Activated CD4-positive, alpha-beta memory T cell treated with anti-CD3 and anti-CD28 coated beads, Interleukin-2, amount 10 ng/mL, durations not matched to agents 7 days and 5 days (primary cell): Measurements from ENCODE around the gene SLC13A5. TPM values are rescaled to one million over a fixed set of nuclear protein-coding genes. Genes with fewer than 3 reads are reported as not detected.

Experiments
- CTCF ChIA-PET: fragments of 350-600 bp; sonication (Branson Sonifier 250); formaldehyde crosslinking; loops from one replicate; lab custom pipeline; 2021; ENCODE audit warnings: antibody characterized with exemption, inconsistent platforms; lab: Charles Lee
- POLR2A ChIA-PET: fragments of 350-600 bp; sonication (Branson Sonifier 250); formaldehyde crosslinking; loops from one replicate; lab custom pipeline; 2021; ENCODE audit warnings: antibody characterized with exemption; lab: Charles Lee
- DNase-seq: peaks from one replicate; pipeline ENCODE4 v3.0.0-alpha.2; 2020
- H3K27ac Mint-ChIP-seq: one replicate; pipeline ENCODE4 v1.8.0; 2021; ENCODE audit warnings: mild to moderate bottlenecking, mixed read lengths
- H3K27me3 Mint-ChIP-seq: one replicate; pipeline ENCODE4 v1.8.0; 2021; ENCODE audit warnings: mixed read lengths
- H3K36me3 Mint-ChIP-seq: one replicate; pipeline ENCODE4 v1.8.0; 2021; ENCODE audit warnings: low read depth, mixed read lengths
- H3K4me1 Mint-ChIP-seq: one replicate; pipeline ENCODE4 v1.8.0; 2021; ENCODE audit warnings: mixed read lengths
- H3K4me3 Mint-ChIP-seq: one replicate; pipeline ENCODE4 v1.8.0; 2021; ENCODE audit warnings: mild to moderate bottlenecking, mixed read lengths
- H3K9me3 Mint-ChIP-seq: one replicate; pipeline ENCODE4 v1.8.0; 2021; ENCODE audit warnings: mixed read lengths
- total RNA-seq, 2 experiments: library from RNA; stranded (reverse); gene quantifications; one replicate each; pipeline ENCODE4 v1.2.3, GENCODE V29; 2021

The SLC13A5 gene
- total RNA-seq, 2 experiments from 2014 or later, result not detected

- Mint-ChIP-seq H3K27ac (no peak overlapping the region), H3K4me3 (no peak overlapping the region), H3K9me3 (no peaks in the 10 kb centered on the region), H3K36me3 (no peaks in the 10 kb centered on the region), H3K4me1 (peaks cover 7% of the 10 kb centered on the region), H3K27me3 (peaks cover 26% of the 10 kb centered on the region)
- no peak for DNase-seq
- ChIA-PET POLR2A (no interaction called here), CTCF (interaction anchor here (2.1 kb wide), 1 partner anchor 10 kb away, joined by 6 read pairs; no protein-coding TSS in a partner anchor)
Measured at GRCh38 chr17:6676802-6677157, 36.4 kb downstream of the SLC13A5 start.

- Mint-ChIP-seq H3K9me3 (no peaks in the 10 kb centered on the region), H3K27me3 (peaks cover 19% of the 10 kb centered on the region), H3K36me3 (no peaks in the 10 kb centered on the region), H3K27ac (no peak overlapping the region), H3K4me3 (no peak overlapping the region), H3K4me1 (peaks cover 7% of the 10 kb centered on the region)
- ChIA-PET POLR2A (interaction anchor here (0.6 kb wide), 1 partner anchor 200 kb away, joined by 3 read pairs; no protein-coding TSS in a partner anchor), CTCF (no interaction called here)
- DNase-seq, result no peak
Measured at GRCh38 chr17:6675201-6675825, 37.9 kb downstream of the SLC13A5 start.

GRCh38 chr17:6674586-6674985, 38.6 kb downstream of the SLC13A5 start:
- Mint-ChIP-seq H3K27ac (no peak overlapping the region), H3K27me3 (peaks cover 15% of the 10 kb centered on the region), H3K4me1 (peaks cover 10% of the 10 kb centered on the region), H3K9me3 (no peaks in the 10 kb centered on the region), H3K36me3 (no peaks in the 10 kb centered on the region), H3K4me3 (no peak overlapping the region)
- POLR2A ChIA-PET, result no interaction called here
- DNase-seq, result no peak
- CTCF ChIA-PET, result no interaction called here

GRCh38 chr17:6671431-6671830, 41.7 kb downstream of the SLC13A5 start:
- no peaks in the 10 kb centered on the region for H3K36me3 Mint-ChIP-seq
- no peak overlapping the region for H3K4me3 Mint-ChIP-seq
- H3K4me1 Mint-ChIP-seq, result peaks cover 4% of the 10 kb centered on the region
- no peaks in the 10 kb centered on the region for H3K9me3 Mint-ChIP-seq
- H3K27ac Mint-ChIP-seq, result no peak overlapping the region
- CTCF ChIA-PET, result no interaction called here
- POLR2A ChIA-PET, result no interaction called here
- H3K27me3 Mint-ChIP-seq, result no peaks in the 10 kb centered on the region
- DNase-seq, result no peak

- ChIA-PET POLR2A (no interaction called here), CTCF (no interaction called here)
- Mint-ChIP-seq H3K27me3 (no peaks in the 10 kb centered on the region), H3K9me3 (no peaks in the 10 kb centered on the region), H3K4me1 (peaks cover 4% of the 10 kb centered on the region), H3K36me3 (no peaks in the 10 kb centered on the region), H3K27ac (no peak overlapping the region), H3K4me3 (no peak overlapping the region)
- no peak for DNase-seq
Measured at GRCh38 chr17:6670999-6671398, 42.2 kb downstream of the SLC13A5 start.

- Mint-ChIP-seq H3K27ac (no peak overlapping the region), H3K4me1 (peaks cover 4% of the 10 kb centered on the region), H3K9me3 (no peaks in the 10 kb centered on the region), H3K36me3 (no peaks in the 10 kb centered on the region), H3K4me3 (no peak overlapping the region), H3K27me3 (no peaks in the 10 kb centered on the region)
- ChIA-PET CTCF (interaction anchor here (0.7 to 1.6 kb wide), 2 partner anchors 42 to 181 kb away, joined by 3 to 4 read pairs; partner anchors contain the start of gene SLC13A5), POLR2A (no interaction called here)
- DNase-seq, result no peak
Measured at GRCh38 chr17:6670571-6670970, 42.6 kb downstream of the SLC13A5 start.

GRCh38 chr17:6669479-6670212, 43.5 kb downstream of the SLC13A5 start:
- ChIA-PET POLR2A (no interaction called here), CTCF (interaction anchor here (0.6 to 1.6 kb wide), 5 partner anchors 12 to 182 kb away, joined by 3 to 4 read pairs (median 3); partner anchors contain the start of gene SLC13A5)
- Mint-ChIP-seq H3K27ac (no peak overlapping the region), H3K27me3 (no peaks in the 10 kb centered on the region), H3K4me3 (no peak overlapping the region), H3K9me3 (no peaks in the 10 kb centered on the region), H3K4me1 (peaks cover 4% of the 10 kb centered on the region), H3K36me3 (no peaks in the 10 kb centered on the region)
- no peak for DNase-seq

- H3K9me3 Mint-ChIP-seq, result no peaks in the 10 kb centered on the region
- CTCF ChIA-PET, result interaction anchor here (0.9 to 1.6 kb wide), 3 partner anchors 11 to 175 kb away, joined by 3 to 4 read pairs (median 3); partner anchors contain the start of gene SLC13A5
- H3K27ac Mint-ChIP-seq, result no peak overlapping the region
- H3K4me1 Mint-ChIP-seq, result peaks cover 4% of the 10 kb centered on the region
- no peak overlapping the region for H3K4me3 Mint-ChIP-seq
- no peaks in the 10 kb centered on the region for H3K27me3 Mint-ChIP-seq
- H3K36me3 Mint-ChIP-seq, result no peaks in the 10 kb centered on the region
- POLR2A ChIA-PET, result no interaction called here
- no peak for DNase-seq
Measured at GRCh38 chr17:6668727-6669425, 44.3 kb downstream of the SLC13A5 start.

GRCh38 chr17:6668219-6668618, 45.0 kb downstream of the SLC13A5 start:
- no peaks in the 10 kb centered on the region for H3K9me3 Mint-ChIP-seq
- H3K27me3 Mint-ChIP-seq, result no peaks in the 10 kb centered on the region
- DNase-seq, result no peak
- POLR2A ChIA-PET, result no interaction called here
- CTCF ChIA-PET, result interaction anchor here (1.5 kb wide), 1 partner anchor 11 kb away, joined by 3 read pairs; no protein-coding TSS in a partner anchor
- peaks cover 4% of the 10 kb centered on the region for H3K4me1 Mint-ChIP-seq
- no peak overlapping the region for H3K4me3 Mint-ChIP-seq
- no peak overlapping the region for H3K27ac Mint-ChIP-seq
- H3K36me3 Mint-ChIP-seq, result no peaks in the 10 kb centered on the region

- POLR2A ChIA-PET, result no interaction called here
Measured at GRCh38 chr17:6667516-6667915, 45.7 kb downstream of the SLC13A5 start.

GRCh38 chr17:6666557-6666956, 46.6 kb downstream of the SLC13A5 start:
- POLR2A ChIA-PET, result no interaction called here
- Mint-ChIP-seq H3K4me3 (no peak overlapping the region), H3K27me3 (no peaks in the 10 kb centered on the region), H3K9me3 (no peaks in the 10 kb centered on the region), H3K27ac (no peak overlapping the region), H3K4me1 (peaks cover 10% of the 10 kb centered on the region), H3K36me3 (no peaks in the 10 kb centered on the region)
- CTCF ChIA-PET, result interaction anchor here (0.8 to 1.9 kb wide), 7 partner anchors 10 to 338 kb away, joined by 4 to 17 read pairs (median 4); partner anchors contain the start of genes KIAA0753 and TEKT1
- no peak for DNase-seq

More at GRCh38 chr17:6667516-6667915, 45.7 kb downstream of the SLC13A5 start:
- no peaks in the 10 kb centered on the region for H3K9me3 Mint-ChIP-seq
- no peak for DNase-seq
- no peaks in the 10 kb centered on the region for H3K27me3 Mint-ChIP-seq
- peaks cover 5% of the 10 kb centered on the region for H3K4me1 Mint-ChIP-seq
- H3K36me3 Mint-ChIP-seq, result no peaks in the 10 kb centered on the region
- CTCF ChIA-PET, result interaction anchor here (1.5 to 1.9 kb wide), 4 partner anchors 9 to 243 kb away, joined by 4 to 17 read pairs (median 6); no protein-coding TSS in a partner anchor
- H3K27ac Mint-ChIP-seq, result no peak overlapping the region
- H3K4me3 Mint-ChIP-seq, result no peak overlapping the region

GRCh38 chr17:6666077-6666521, 47.1 kb downstream of the SLC13A5 start:
- CTCF ChIA-PET, result interaction anchor here (0.8 to 1.9 kb wide), 7 partner anchors 11 to 338 kb away, joined by 4 to 17 read pairs (median 4); partner anchors contain the start of genes KIAA0753 and TEKT1
- no peaks in the 10 kb centered on the region for H3K36me3 Mint-ChIP-seq
- H3K4me1 Mint-ChIP-seq, result peaks cover 14% of the 10 kb centered on the region

More at GRCh38 chr17:6666077-6666521, 47.1 kb downstream of the SLC13A5 start:
- peak; percentile 58 for DNase-seq
- H3K4me3 Mint-ChIP-seq, result no peak overlapping the region
- POLR2A ChIA-PET, result no interaction called here
- H3K9me3 Mint-ChIP-seq, result no peaks in the 10 kb centered on the region
- no peak overlapping the region for H3K27ac Mint-ChIP-seq
- no peaks in the 10 kb centered on the region for H3K27me3 Mint-ChIP-seq
